Subcutaneous abdominal adipose tissue (tissue), 5 donors: ENCODE measurements around the gene MBD3L5.
A peak's percentile ranks its signal among the peaks of the same experiment; 100 is the strongest.
"Not testable (repeated sequence)": the region's sequence is repeated elsewhere in the genome, so short reads cannot be mapped to it uniquely, and the experiment has no call there.

Experiments used
- H3K27ac ChIP-seq: one replicate; pipeline ENCODE4 v1.7.0; 2013; ENCODE audit warnings: low read depth, mild to moderate bottlenecking, inconsistent platforms, low read length, moderate library complexity
- H3K27me3 ChIP-seq, 5 donors: one replicate each; pipeline ENCODE4 v1.7.0; 2013; ENCODE audit warnings: low read length in 5 of 5, inconsistent platforms in 1 of 5; ENCODE audit not compliant: control insufficient read depth in 5 of 5, insufficient read depth in 4 of 5
- H3K36me3 ChIP-seq, 5 donors: one replicate each; pipeline ENCODE4 v1.7.0; 2013; ENCODE audit warnings: low read length in 5 of 5; ENCODE audit not compliant: control insufficient read depth in 5 of 5, insufficient read depth in 5 of 5
- H3K4me1 ChIP-seq, 5 donors: one replicate each; pipeline ENCODE4 v1.7.0; 2013; ENCODE audit warnings: low read length in 5 of 5, mild to moderate bottlenecking in 3 of 5, moderate library complexity in 1 of 5; ENCODE audit not compliant: control insufficient read depth in 5 of 5, insufficient read depth in 5 of 5
- H3K4me3 ChIP-seq, 5 donors: one replicate each; pipeline ENCODE4 v1.7.0; 2013; ENCODE audit warnings: low read length in 5 of 5, low read depth in 1 of 5
- H3K9ac ChIP-seq, 5 donors: one replicate each; pipeline ENCODE4 v1.7.0; 2013; ENCODE audit warnings: low read length in 5 of 5, mild to moderate bottlenecking in 4 of 5, moderate library complexity in 3 of 5
- H3K9me3 ChIP-seq, 5 donors: one replicate each; pipeline ENCODE4 v1.7.0; 2013; ENCODE audit warnings: low read length in 5 of 5; ENCODE audit not compliant: control insufficient read depth in 5 of 5
- donor health status: healthy.
- donor health status: healthy.
- donor health status: healthy.
- donor health status: healthy.
- donor health status: healthy.

The MBD3L5 gene

DNA sequence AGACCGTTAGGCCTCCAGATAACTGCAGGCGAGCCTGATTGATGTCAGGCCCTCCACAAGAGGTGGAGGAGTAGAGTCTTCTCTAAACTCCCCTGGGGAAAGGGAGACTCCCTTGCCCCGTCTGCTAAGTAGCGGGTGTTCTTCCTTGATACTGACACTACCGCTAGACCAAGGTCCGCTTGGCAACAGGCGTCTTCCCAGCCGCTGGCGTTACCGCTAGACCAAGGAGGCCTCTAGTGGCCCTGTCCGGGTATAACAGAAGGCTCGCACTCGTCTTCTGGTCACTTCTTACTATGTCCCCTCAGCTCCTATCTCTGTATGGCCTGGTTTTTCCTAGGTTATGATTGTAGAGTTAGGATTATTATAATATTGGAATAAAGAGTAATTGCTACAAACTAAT, 36.7 kb downstream of the MBD3L5 start:
- not testable (repeated sequence) for H3K27ac ChIP-seq

DNA sequence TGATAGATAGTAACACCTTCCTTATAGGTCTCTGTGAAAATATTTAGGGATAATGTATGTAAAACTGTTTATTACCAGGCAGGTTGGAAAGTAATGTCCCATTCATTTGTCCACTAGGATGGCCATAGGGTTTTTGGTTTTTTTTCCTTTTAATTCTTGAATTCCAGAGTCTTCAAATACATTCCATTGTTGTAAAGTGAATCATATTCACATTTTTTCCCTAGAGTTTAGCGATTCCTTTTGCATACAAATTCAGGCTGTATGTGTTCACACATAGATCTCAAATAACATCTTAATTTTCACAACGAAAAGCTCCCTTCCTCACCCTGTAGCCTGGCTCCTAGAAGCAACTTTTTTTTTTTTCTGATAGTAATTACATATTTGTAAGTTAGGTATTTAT, 37.3 kb downstream of the MBD3L5 start:
- peaks cover 0 to 3% (median 0%) of the 10 kb centered on the region in 5 donors for H3K9me3 ChIP-seq
- peaks cover 0 to 17% (median 13%) of the 10 kb centered on the region in 5 donors for H3K4me1 ChIP-seq
- H3K4me3 ChIP-seq: no peak overlapping the region
- H3K9ac ChIP-seq: no peak overlapping the region
- no peak overlapping the region for H3K27ac ChIP-seq
- peaks cover 0 to 12% (median 10%) of the 10 kb centered on the region in 5 donors for H3K36me3 ChIP-seq
- H3K27me3 ChIP-seq: no peaks in the 10 kb centered on the region

More for the DNA sequence above, 36.7 kb downstream of the MBD3L5 start:
- not testable (repeated sequence) for H3K36me3 ChIP-seq, H3K27me3 ChIP-seq, H3K4me3 ChIP-seq, H3K9me3 ChIP-seq, H3K9ac ChIP-seq
- H3K4me1 ChIP-seq: peaks cover 0 to 17% (median 13%) of the 10 kb centered on the region in 5 donors

- Histone ChIP-seq H3K4me1 (peaks cover 0 to 17% (median 13%) of the 10 kb centered on the region in 5 donors), H3K27me3 (no peaks in the 10 kb centered on the region), H3K27ac (no peak overlapping the region), H3K9ac (no peak overlapping the region), H3K36me3 (peaks cover 0 to 19% (median 17%) of the 10 kb centered on the region in 5 donors), H3K4me3 (peak overlapping the region in 4 of 5 donors; percentile 34 to 93 (median 49)), H3K9me3 (peaks cover 0 to 3% (median 0%) of the 10 kb centered on the region in 5 donors)
These were observed 38.2 kb downstream of the MBD3L5 start for GRCh38 chr19:7068599-7068998.

- peaks cover 0 to 3% (median 0%) of the 10 kb centered on the region in 5 donors for H3K9me3 ChIP-seq
- H3K27ac ChIP-seq: peak within 1 kb of the TSS; percentile 57
- peak within 1 kb of the TSS; percentile 93 to 98 (median 97) for H3K4me3 ChIP-seq
- no peaks in the 10 kb centered on the region for H3K27me3 ChIP-seq
- H3K4me1 ChIP-seq: peaks cover 0 to 17% (median 13%) of the 10 kb centered on the region in 5 donors
- peak within 1 kb of the TSS; percentile 73 to 88 (median 86) for H3K9ac ChIP-seq
- H3K36me3 ChIP-seq: peaks cover 0 to 26% (median 20%) of the 10 kb centered on the region in 5 donors
These were observed 38.9 kb downstream of the MBD3L5 start, which contains the start of gene ZNF557 for GRCh38 chr19:7069042-7069903. Gene ZNF557, plus strand, starts transcription at chr19:7069703. Its CDS starts 5,372 bp downstream, at chr19:7075075.

DNA sequence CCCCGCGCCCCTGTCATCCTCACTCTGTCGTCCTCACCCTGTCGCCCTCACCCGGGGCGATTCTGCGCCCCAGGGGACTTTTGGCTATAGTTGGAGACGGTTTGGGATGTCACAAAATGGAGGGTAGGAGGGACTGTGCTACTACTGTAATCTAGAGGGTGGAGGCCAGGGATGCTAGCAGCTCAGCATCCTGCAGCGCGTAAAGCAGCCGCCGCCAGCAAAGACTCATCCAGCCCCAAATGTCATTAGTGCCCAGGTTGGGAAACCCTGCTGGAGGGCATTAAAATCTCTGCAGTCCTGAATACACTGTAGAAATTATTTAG, 39.5 kb downstream of the MBD3L5 start:
- Histone ChIP-seq H3K27ac (peak overlapping the region; percentile 57), H3K36me3 (peaks cover 0 to 32% (median 25%) of the 10 kb centered on the region in 5 donors), H3K9ac (peak overlapping the region; percentile 73 to 88 (median 86)), H3K9me3 (peaks cover 0 to 3% (median 0%) of the 10 kb centered on the region in 5 donors), H3K4me3 (peak overlapping the region; percentile 93 to 98 (median 97)), H3K27me3 (no peaks in the 10 kb centered on the region), H3K4me1 (peaks cover 0 to 17% (median 13%) of the 10 kb centered on the region in 5 donors)

- Histone ChIP-seq H3K27me3 (no peaks in the 10 kb centered on the region), H3K4me1 (peaks cover 0 to 17% (median 13%) of the 10 kb centered on the region in 5 donors)
These were observed 42.2 kb downstream of the MBD3L5 start for GRCh38 chr19:7072541-7072940.

GRCh38 chr19:7074705-7075282, 44.4 kb downstream of the MBD3L5 start:
- Histone ChIP-seq H3K9ac (no peak overlapping the region), H3K4me3 (peak overlapping the region in 1 of 5 donors; percentile 14), H3K36me3 (peaks cover 23 to 81% (median 71%) of the 10 kb centered on the region in 5 donors), H3K27ac (no peak overlapping the region), H3K4me1 (peaks cover 0 to 12% (median 9%) of the 10 kb centered on the region in 5 donors), H3K9me3 (peaks cover 31 to 45% (median 41%) of the 10 kb centered on the region in 5 donors), H3K27me3 (no peaks in the 10 kb centered on the region)

More at GRCh38 chr19:7072541-7072940, 42.2 kb downstream of the MBD3L5 start:
- Histone ChIP-seq H3K9ac (no peak overlapping the region), H3K36me3 (peaks cover 7 to 59% (median 52%) of the 10 kb centered on the region in 5 donors), H3K9me3 (peaks cover 14 to 25% (median 25%) of the 10 kb centered on the region in 5 donors), H3K4me3 (no peak overlapping the region), H3K27ac (no peak overlapping the region)

DNA sequence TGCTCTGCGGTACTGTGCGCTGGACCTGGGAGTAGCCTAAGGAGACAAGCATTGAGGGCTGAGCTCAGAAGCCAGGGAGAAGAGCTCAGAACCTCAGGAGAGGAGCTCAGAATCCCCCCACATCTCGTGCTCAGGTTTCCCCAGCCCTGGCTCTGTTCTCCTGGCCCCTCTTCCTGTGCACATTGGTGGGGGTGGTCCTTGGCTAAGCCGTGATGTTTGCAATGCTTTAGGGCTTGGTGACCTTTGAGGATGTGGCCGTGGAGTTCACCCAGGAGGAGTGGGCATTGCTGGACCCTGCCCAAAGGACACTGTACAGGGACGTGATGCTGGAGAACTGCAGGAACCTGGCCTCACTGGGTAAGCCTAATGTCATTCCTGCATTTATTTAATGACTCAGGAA, 45.8 kb downstream of the MBD3L5 start:
- no peak overlapping the region for H3K9ac ChIP-seq
- no peak overlapping the region for H3K27ac ChIP-seq
- H3K27me3 ChIP-seq: no peaks in the 10 kb centered on the region
- peaks cover 43 to 59% (median 54%) of the 10 kb centered on the region in 5 donors for H3K9me3 ChIP-seq
- H3K4me1 ChIP-seq: no peaks in the 10 kb centered on the region
- peak overlapping the region in 2 of 5 donors; percentile 5 to 35 for H3K4me3 ChIP-seq
- peaks cover 34 to 94% (median 85%) of the 10 kb centered on the region in 5 donors for H3K36me3 ChIP-seq

DNA sequence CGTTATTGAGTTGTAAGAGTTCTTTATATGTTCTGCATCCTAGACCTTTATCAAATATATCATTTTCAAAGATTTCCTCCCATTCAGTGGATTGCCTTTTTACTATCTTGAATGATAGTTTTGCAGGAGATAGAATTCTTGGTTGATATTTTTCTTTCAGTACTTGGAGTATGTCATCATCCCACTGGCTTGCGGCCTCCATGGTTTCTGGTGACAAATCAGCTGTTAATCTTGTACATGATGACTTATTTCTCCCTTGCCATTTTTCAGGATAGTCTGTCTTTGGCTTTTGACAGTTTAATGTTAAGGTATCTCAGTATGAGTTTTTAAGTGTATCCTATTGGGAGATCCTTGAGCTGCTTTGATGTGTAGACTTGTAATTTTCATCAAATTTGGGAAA, 47.6 kb downstream of the MBD3L5 start:
- H3K4me1 ChIP-seq: peaks cover 0 to 2% (median 0%) of the 10 kb centered on the region in 5 donors
- H3K4me3 ChIP-seq: peak overlapping the region in 4 of 5 donors; percentile 22 to 56 (median 44)
- no peak overlapping the region for H3K9ac ChIP-seq
- peaks cover 60 to 77% (median 72%) of the 10 kb centered on the region in 5 donors for H3K9me3 ChIP-seq
- H3K36me3 ChIP-seq: peaks cover 50 to 100% (median 91%) of the 10 kb centered on the region in 5 donors
- H3K27me3 ChIP-seq: no peaks in the 10 kb centered on the region
- H3K27ac ChIP-seq: no peak overlapping the region
